NB4 (cell line): Measurements from ENCODE around the gene PCDHB1.

Experiments
- CTCF ChIP-seq: IDR thresholded peaks from one replicate; pipeline ENCODE4 v1.5.1; 2012; ENCODE audit warnings: low read depth, low read length
- POLR2A ChIP-seq: IDR thresholded peaks from 2 replicates; pipeline ENCODE4 v1.6.1; 2011; ENCODE audit warnings: mild to moderate bottlenecking; ENCODE audit not compliant: insufficient read length; ENCODE audit errors: extremely low read depth
- TF ChIP-seq, protein P1 (sequence below): IDR thresholded peaks from 2 replicates; pipeline ENCODE4 v1.6.1; 2011; ENCODE audit warnings: low read depth, low read length

DNA sequence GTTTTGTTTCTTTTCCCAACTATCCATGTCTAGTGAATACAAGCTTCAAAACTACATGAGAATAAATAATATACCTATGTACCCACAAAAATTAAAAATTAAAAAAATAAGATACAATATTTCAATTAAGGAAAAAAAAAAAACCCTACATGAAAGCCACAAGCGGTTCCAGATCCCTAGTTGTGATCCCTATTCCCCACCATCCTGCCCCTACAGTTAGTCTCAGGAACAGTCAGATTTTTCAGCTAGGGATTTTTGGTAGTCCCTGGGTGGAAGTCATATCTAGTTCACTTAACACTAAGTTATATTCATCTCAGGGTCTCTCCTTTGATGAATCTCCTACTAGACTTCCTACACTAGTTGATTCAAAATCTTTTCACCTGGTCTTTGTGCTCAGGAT, 18.5 kb upstream of the PCDHB1 start:
- TF ChIP-seq CTCF (no peak), POLR2A (no peak)
- TF ChIP-seq, protein P1, sequence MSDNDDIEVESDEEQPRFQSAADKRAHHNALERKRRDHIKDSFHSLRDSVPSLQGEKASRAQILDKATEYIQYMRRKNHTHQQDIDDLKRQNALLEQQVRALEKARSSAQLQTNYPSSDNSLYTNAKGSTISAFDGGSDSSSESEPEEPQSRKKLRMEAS, result no peak
